GM23338 (cell line): ENCODE results near the gene ARL5C. TPM values are rescaled to one million over a fixed set of nuclear protein-coding genes. Genes with fewer than 3 reads are reported as not detected.

Experiments used
- ATAC-seq: fragments of 200-7000 bp; cut with Tn5 transposase; 3 replicates; pipeline ENCODE4 v1.9.1; 2020
- DNase-seq: peaks from one replicate; pipeline ENCODE4 v3.0.0-alpha.2; 2015; ENCODE audit warnings: low spot score
- H2AFZ ChIP-seq: fragments of 200-600 bp; sonication (generic); 2 replicates; pipeline ENCODE4 v1.8.0; 2016; ENCODE audit warnings: antibody characterized with exemption, mild to moderate bottlenecking, moderate library complexity
- H3F3A ChIP-seq: fragments of 200-600 bp; sonication (generic); replicated peaks from 2 replicates; pipeline ENCODE4 v1.8.0; 2017; ENCODE audit warnings: antibody characterized with exemption, mixed run types, low read depth
- H3K27ac ChIP-seq: fragments of 200-600 bp; sonication (generic); 2 replicates; pipeline ENCODE4 v1.6.1; 2016; ENCODE audit warnings: low read depth
- H3K27me3 ChIP-seq: fragments of 200-600 bp; sonication (generic); 2 replicates; pipeline ENCODE4 v1.8.0; 2016; ENCODE audit warnings: mild to moderate bottlenecking, mixed run types, moderate library complexity; ENCODE audit not compliant: insufficient read depth
- H3K36me3 ChIP-seq: fragments of 200-600 bp; sonication (generic); 2 replicates; pipeline ENCODE4 v1.8.0; 2016; ENCODE audit warnings: mild to moderate bottlenecking; ENCODE audit not compliant: insufficient read depth
- H3K4me1 ChIP-seq: fragments of 200-600 bp; sonication (generic); 2 replicates; pipeline ENCODE4 v1.8.0; 2016; ENCODE audit warnings: mild to moderate bottlenecking, moderate library complexity; ENCODE audit not compliant: insufficient read depth
- H3K4me2 ChIP-seq: fragments of 200-600 bp; sonication (generic); 2 replicates; pipeline ENCODE4 v1.7.1; 2017; ENCODE audit warnings: mixed run types
- H3K4me3 ChIP-seq: fragments of 200-600 bp; sonication (generic); 2 replicates; pipeline ENCODE4 v1.6.1; 2016; ENCODE audit warnings: mixed run types
- H3K79me2 ChIP-seq: fragments of 200-600 bp; sonication (generic); replicated peaks from 2 replicates; pipeline ENCODE4 v1.8.0; 2017; ENCODE audit warnings: mild to moderate bottlenecking; ENCODE audit not compliant: insufficient read depth
- H3K9me2 ChIP-seq: fragments of 200-600 bp; sonication (generic); 2 replicates; pipeline ENCODE4 v1.8.0; 2017; ENCODE audit not compliant: insufficient read depth
- H4K20me1 ChIP-seq: fragments of 200-600 bp; sonication (generic); replicated peaks from 2 replicates; pipeline ENCODE4 v1.8.0; 2017; ENCODE audit warnings: mild to moderate bottlenecking; ENCODE audit not compliant: insufficient read depth
- H3K27ac Mint-ChIP-seq: 2 replicates; pipeline ENCODE4 v1.8.0; 2020; ENCODE audit warnings: inconsistent platforms, mild to moderate bottlenecking, moderate library complexity, mixed read lengths
- H3K27me3 Mint-ChIP-seq: 3 replicates; pipeline ENCODE4 v1.8.0; 2022; ENCODE audit warnings: low read depth, mild to moderate bottlenecking, moderate library complexity, mixed read lengths, inconsistent platforms; ENCODE audit not compliant: insufficient read depth, poor library complexity
- H3K36me3 Mint-ChIP-seq: 3 replicates; pipeline ENCODE4 v1.8.0; 2021; ENCODE audit warnings: low read depth, mild to moderate bottlenecking, inconsistent platforms, moderate library complexity, mixed read lengths
- H3K4me1 Mint-ChIP-seq: 3 replicates; pipeline ENCODE4 v1.8.0; 2020; ENCODE audit warnings: mild to moderate bottlenecking, inconsistent platforms, mixed read lengths
- H3K4me3 Mint-ChIP-seq: 3 replicates; pipeline ENCODE4 v1.8.0; 2021; ENCODE audit warnings: moderate library complexity, mild to moderate bottlenecking, inconsistent platforms, mixed read lengths
- H3K9me3 Mint-ChIP-seq: 3 replicates; pipeline ENCODE4 v1.8.0; 2020; ENCODE audit warnings: moderate library complexity, mild to moderate bottlenecking, inconsistent platforms, mixed read lengths
- CREB1 ChIP-seq: fragments of 250-450 bp; sonication (Bioruptor Pico); IDR thresholded peaks from 2 replicates; pipeline ENCODE4 v1.5.0; 2020; ENCODE audit warnings: low read depth, mild to moderate bottlenecking, moderate library complexity
- CTCF ChIP-seq, 2 experiments: fragments of 200-600 bp in 1 of 2; sonication (generic) in 1 of 2; conservative IDR thresholded peaks; 2 replicates each; pipeline versions ENCODE4 v1.5.1 to v1.6.1; 2016 to 2017; ENCODE audit warnings: antibody characterized with exemption in 2 of 2, low read depth in 2 of 2, mild to moderate bottlenecking in 2 of 2, moderate library complexity in 1 of 2
- ETS1 ChIP-seq: IDR thresholded peaks from 2 replicates; pipeline ENCODE4 v1.6.1; 2016; ENCODE audit warnings: antibody characterized with exemption
- EZH2 ChIP-seq: fragments of 200-600 bp; sonication (generic); IDR thresholded peaks from one replicate; pipeline ENCODE4 v1.8.0; 2017; ENCODE audit warnings: antibody characterized with exemption, mild to moderate bottlenecking, low read depth; ENCODE audit not compliant: unreplicated experiment
- EZH2phosphoT487 ChIP-seq: fragments of 200-600 bp; sonication (generic); IDR thresholded peaks from one replicate; pipeline ENCODE4 v1.8.1; 2018; ENCODE audit warnings: antibody characterized with exemption; ENCODE audit not compliant: unreplicated experiment
- NANOG ChIP-seq: IDR thresholded peaks from 2 replicates; pipeline ENCODE4 v1.6.1; 2016; ENCODE audit warnings: antibody characterized with exemption, borderline replicate concordance
- REST ChIP-seq: IDR thresholded peaks from one replicate; pipeline ENCODE4 v1.6.1; 2018; ENCODE audit warnings: antibody characterized with exemption; ENCODE audit not compliant: unreplicated experiment
- polyA plus RNA-seq: library from polyadenylated mRNA; unstranded; fragments of >200 nt; fragmentation: Nextera tagmentation; extraction: Ambion mirVana; gene quantifications from 2 replicates; pipeline ENCODE4 v1.2.1, GENCODE V29; 2016
- total RNA-seq: library from RNA; depleted of rRNA; stranded (reverse); fragments of >200 nt; shearing (Covaris generic); gene quantifications from 2 replicates; pipeline ENCODE4 v1.2.3, GENCODE V29; 2014

The ARL5C gene
- total and polyA plus RNA-seq, 2 experiments from 2014 or later: not detected

GRCh38 chr17:39204245-39204644 lies 38.3 kb upstream of the ARL5C start (continued):
- no peak for TF ChIP-seq REST

GRCh38 chr17:39200957-39201510 lies 35.1 kb upstream of the ARL5C start:
- H3K27ac ChIP-seq: peak overlapping the region; percentile 89
- H3K4me1 ChIP-seq: peaks cover 30% of the 10 kb centered on the region
- peaks cover 57% of the 10 kb centered on the region for H3F3A ChIP-seq
- Mint-ChIP-seq H3K9me3 (no peaks in the 10 kb centered on the region; the same call in 2 of the 3 replicates), H3K27me3 (peaks cover 22% of the 10 kb centered on the region), H3K36me3 (peaks cover 57% of the 10 kb centered on the region), H3K4me1 (peaks cover 34% of the 10 kb centered on the region), H3K27ac (peak overlapping the region; percentile 100), H3K4me3 (peak overlapping the region; percentile 88)
- H3K9me2 ChIP-seq: no peaks in the 10 kb centered on the region
- H2AFZ ChIP-seq: no peak overlapping the region
- no peak for DNase-seq
- ATAC-seq: no peak
- peak overlapping the region; percentile 99 for H3K4me2 ChIP-seq
- peaks cover 32% of the 10 kb centered on the region for H3K79me2 ChIP-seq
- peaks cover 28% of the 10 kb centered on the region for H4K20me1 ChIP-seq
- H3K36me3 ChIP-seq: peaks cover 46% of the 10 kb centered on the region
- H3K27me3 ChIP-seq: no peaks in the 10 kb centered on the region
- peak overlapping the region; percentile 99 for H3K4me3 ChIP-seq
- TF ChIP-seq EZH2phosphoT487: no peak
- TF ChIP-seq REST: no peak
- TF ChIP-seq CTCF (conservative IDR thresholded peaks at IDR 0.05; ENCODE audit: low read depth in 2 of 2): no peak
- no peak for TF ChIP-seq CREB1 (CRISPR knock-in tag)
- no peak for TF ChIP-seq NANOG
- no peak for TF ChIP-seq EZH2
- no peak for TF ChIP-seq ETS1
